MM.1S (cell line): Measurements from ENCODE around the gene TSPAN33.
"Not testable (repeated sequence)": the region's sequence is repeated elsewhere in the genome, so short reads cannot be mapped to it uniquely, and the experiment has no call there.

Source experiments
- CTCF ChIP-seq: fragments of 300-600 bp; sonication (generic); IDR thresholded peaks from 2 replicates; pipeline ENCODE4 v1.5.1; 2016; ENCODE audit warnings: antibody characterized with exemption, low read length, mixed read lengths
- EZH2 ChIP-seq: fragments of 300-600 bp; sonication (generic); optimal IDR thresholded peaks from 2 replicates; pipeline ENCODE3; 2017; ENCODE audit warnings: low read depth, mild to moderate bottlenecking, antibody characterized with exemption, low read length, mixed read lengths
- EZH2phosphoT487 ChIP-seq: fragments of 300-600 bp; sonication (generic); IDR thresholded peaks from 2 replicates; pipeline ENCODE4 v1.6.1; 2018; ENCODE audit warnings: antibody characterized with exemption, low read length

GRCh38 chr7:129216101-129216715 lies 71.7 kb downstream of the TSPAN33 start:
- TF ChIP-seq CTCF, EZH2phosphoT487, EZH2: not testable (repeated sequence)
